Measurements from ENCODE around the gene METTL26.

METTL26 gene

DNA sequence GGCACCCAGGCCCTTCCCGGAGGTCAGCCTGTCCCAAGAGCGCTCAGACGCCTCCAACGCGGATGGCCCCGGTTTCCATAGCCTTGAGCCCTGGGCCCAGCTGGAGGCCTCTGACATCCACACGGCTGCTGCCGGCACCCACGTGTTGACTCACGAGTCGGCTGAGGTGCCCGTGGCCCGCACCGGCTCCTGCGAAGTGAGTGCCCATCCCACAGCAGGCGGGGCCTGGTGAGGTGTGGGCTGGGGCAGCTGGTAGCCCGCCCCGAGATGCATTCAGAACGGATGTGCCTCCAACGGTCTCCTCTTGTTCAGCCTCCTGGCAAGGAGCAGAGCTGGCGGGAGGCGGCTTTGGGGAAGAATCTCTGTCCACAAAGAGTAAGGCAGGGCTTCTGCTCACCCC is 15.7 kb upstream of the METTL26 start:
- peaks cover 0 to 11% of the 10 kb centered on the region in 2 donors for H3K36me3 ChIP-seq (ENCODE audit: control insufficient read depth in 1 of 2, insufficient read depth in 2 of 2, low read length in 2 of 2)
- H3K4me1 ChIP-seq (ENCODE audit: control insufficient read depth in 1 of 2, insufficient read depth in 2 of 2, low read length in 2 of 2), result peaks cover 0 to 29% of the 10 kb centered on the region in 2 donors
- H3K9me3 ChIP-seq (ENCODE audit: control insufficient read depth in 1 of 2, low read length in 2 of 2), result no peaks in the 10 kb centered on the region
- no peak overlapping the region for H3K27ac ChIP-seq (ENCODE audit: low read length)
- no peaks in the 10 kb centered on the region for H3K27me3 ChIP-seq (ENCODE audit: low read depth, low read length)
- no peak overlapping the region for H3K4me3 ChIP-seq (ENCODE audit: low read depth in 1 of 2, low read length in 2 of 2)

DNA sequence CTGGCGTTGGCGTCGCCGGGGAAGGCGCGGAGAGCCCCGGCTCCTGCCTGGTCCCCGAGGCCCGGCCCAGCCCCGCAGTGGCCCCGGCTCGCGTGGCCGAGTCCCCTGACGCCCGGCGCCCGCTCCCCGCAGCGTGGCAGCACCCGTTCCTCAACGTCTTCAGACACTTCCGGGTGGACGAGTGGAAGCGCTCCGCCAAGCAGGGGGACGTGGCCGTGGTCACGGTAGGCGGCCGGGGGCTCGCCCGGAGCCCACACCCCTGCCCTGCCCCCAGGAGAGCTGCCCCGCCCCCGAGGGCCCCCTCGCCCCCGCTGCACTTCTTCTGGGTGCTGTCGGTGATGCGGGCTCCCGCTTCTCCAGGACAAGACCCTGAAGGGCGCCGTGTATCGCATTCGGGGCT is 13.5 kb upstream of the METTL26 start:
- H3K27ac ChIP-seq (ENCODE audit: low read length), result no peak overlapping the region
- no peaks in the 10 kb centered on the region for H3K9me3 ChIP-seq (ENCODE audit: control insufficient read depth in 1 of 2, low read length in 2 of 2)
- H3K4me3 ChIP-seq (ENCODE audit: low read depth in 1 of 2, low read length in 2 of 2), result peak overlapping the region; percentile 30 to 86
- H3K36me3 ChIP-seq (ENCODE audit: control insufficient read depth in 1 of 2, insufficient read depth in 2 of 2, low read length in 2 of 2), result peaks cover 0 to 6% of the 10 kb centered on the region in 2 donors
- no peaks in the 10 kb centered on the region for H3K27me3 ChIP-seq (ENCODE audit: low read depth, low read length)
- H3K4me1 ChIP-seq (ENCODE audit: control insufficient read depth in 1 of 2, insufficient read depth in 2 of 2, low read length in 2 of 2), result peaks cover 0 to 29% of the 10 kb centered on the region in 2 donors

DNA sequence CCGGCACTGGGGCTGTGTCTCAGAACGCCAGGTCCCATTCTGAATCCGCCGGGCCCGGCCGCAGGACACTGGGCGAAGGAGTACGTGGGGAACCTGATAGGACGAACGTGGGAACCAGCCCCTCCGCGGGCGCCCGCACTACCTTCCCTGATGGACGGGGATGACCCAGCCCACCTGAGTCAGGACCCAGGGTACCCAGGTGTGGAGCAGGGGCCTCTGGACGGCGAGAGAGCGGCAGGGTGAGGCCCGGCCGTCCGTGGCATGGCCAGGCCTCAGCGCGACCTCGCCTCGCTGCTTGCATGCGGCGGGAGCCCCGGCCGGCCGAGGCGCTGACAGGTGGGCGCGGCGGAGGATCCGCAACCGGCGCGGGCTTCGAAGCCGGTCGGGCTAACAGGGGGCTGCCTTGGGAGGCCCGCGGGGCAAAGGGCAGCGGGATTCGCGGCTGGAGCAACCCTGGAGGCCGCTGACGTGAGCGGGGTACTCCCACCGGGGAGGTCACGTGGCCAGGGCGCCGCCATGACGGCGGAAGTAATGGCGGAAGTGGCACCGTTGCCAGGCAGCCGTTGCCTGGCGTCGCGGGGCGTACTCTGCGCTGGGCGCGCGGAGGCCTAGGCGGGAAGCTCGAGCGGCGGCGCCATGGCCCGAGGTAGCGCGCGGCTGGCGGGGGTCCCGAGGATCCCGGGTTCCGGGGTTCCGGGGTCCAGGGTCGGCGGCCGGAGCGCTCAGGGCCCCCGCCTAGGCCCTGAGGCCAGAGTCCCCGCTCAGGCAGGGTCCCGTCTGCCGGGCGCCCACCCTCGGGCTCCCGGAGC is 12.9 kb upstream of the METTL26 start, which contains the start of gene WDR90:
Gene WDR90 (plus strand): TSS at position 585 of the 809 bp plus-strand sequence. CDS start 52 bp downstream, at position 637.
- Histone ChIP-seq H3K9me3 (ENCODE audit: control insufficient read depth in 1 of 2, low read length in 2 of 2) (no peaks in the 10 kb centered on the region), H3K27ac (ENCODE audit: low read length) (peak within 1 kb of the TSS; percentile 79), H3K36me3 (ENCODE audit: control insufficient read depth in 1 of 2, insufficient read depth in 2 of 2, low read length in 2 of 2) (peaks cover 0 to 6% of the 10 kb centered on the region in 2 donors), H3K27me3 (ENCODE audit: low read depth, low read length) (no peaks in the 10 kb centered on the region), H3K4me1 (ENCODE audit: control insufficient read depth in 1 of 2, insufficient read depth in 2 of 2, low read length in 2 of 2) (peaks cover 0 to 29% of the 10 kb centered on the region in 2 donors), H3K4me3 (ENCODE audit: low read depth in 1 of 2, low read length in 2 of 2) (peak within 1 kb of the TSS; percentile 54 to 86)

DNA sequence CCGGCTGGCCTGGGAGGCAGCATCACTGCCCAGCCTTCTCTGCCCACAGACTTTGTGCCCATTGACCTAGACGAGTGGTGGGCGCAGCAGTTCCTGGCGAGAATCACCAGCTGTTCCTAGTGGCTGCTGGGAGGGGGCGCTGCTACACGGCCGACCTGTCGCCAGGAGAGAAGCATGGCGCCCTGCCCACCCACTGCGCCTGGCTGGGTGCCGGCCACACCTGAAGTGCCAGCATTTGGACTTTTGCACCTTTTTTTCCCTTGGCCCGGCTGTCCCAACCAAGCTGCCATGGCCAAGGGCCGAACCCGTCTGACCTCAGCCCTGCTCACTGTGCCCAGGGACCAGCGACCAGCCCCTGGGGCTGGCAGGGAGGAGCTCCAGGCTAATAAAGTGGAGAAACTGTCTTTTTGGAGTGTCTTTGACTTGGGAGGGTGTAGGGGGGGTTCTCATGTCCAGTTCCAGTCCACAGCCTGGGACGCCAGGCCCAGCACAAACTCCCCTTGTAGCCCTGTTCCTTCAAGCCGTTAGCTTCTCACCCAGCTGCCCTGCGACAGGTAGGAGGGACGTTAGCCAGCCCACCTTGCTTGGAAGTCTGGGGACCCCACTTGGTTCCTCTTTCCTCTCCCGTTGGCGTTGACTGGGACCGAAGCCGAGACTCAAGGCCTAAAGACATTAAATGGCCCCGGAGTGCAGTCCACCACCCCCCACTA is 12.1 kb upstream of the METTL26 start:
- Histone ChIP-seq H3K4me1 (ENCODE audit: control insufficient read depth in 1 of 2, insufficient read depth in 2 of 2, low read length in 2 of 2) (peaks cover 0 to 33% of the 10 kb centered on the region in 2 donors), H3K4me3 (ENCODE audit: low read depth in 1 of 2, low read length in 2 of 2) (peak overlapping the region; percentile 54 to 86), H3K27ac (ENCODE audit: low read length) (peak overlapping the region; percentile 79), H3K36me3 (ENCODE audit: control insufficient read depth in 1 of 2, insufficient read depth in 2 of 2, low read length in 2 of 2) (peaks cover 0 to 6% of the 10 kb centered on the region in 2 donors), H3K9me3 (ENCODE audit: control insufficient read depth in 1 of 2, low read length in 2 of 2) (no peaks in the 10 kb centered on the region), H3K27me3 (ENCODE audit: low read depth, low read length) (no peaks in the 10 kb centered on the region)

DNA sequence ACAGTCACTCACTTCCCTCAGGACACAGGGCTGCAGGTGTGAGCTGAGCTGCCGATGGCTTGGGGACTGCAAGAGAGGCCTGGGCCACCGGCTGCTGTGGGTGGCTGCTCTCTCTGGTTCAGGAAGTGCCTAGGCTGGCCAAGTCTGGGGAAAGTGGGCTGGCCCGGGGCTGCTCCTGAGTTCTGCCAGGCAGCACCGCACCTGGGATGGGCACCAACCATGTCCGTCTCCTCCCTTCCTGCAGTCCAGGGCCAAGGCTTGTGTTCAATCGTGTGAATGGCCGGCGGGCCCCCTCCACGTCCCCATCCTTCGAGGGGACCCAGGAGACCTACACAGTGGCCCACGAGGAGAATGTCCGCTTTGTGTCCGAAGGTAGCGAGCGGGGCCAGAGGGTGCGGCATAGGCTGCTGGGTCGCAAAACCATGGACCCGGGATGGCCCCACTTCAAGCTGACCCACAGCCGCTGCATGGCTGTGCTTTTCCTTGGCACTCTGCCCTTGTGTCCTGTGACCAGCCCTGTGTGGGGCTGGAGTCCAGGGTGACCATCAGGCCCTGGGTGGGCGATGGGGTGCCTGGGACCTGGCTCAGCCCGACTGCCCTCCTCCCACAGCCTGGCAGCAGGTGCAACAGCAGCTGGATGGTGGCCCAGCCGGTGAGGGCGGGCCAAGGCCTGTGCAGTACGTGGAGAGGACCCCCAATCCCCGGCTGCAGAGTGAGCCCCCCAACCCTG is 11.2 kb upstream of the METTL26 start:
- Histone ChIP-seq H3K4me3 (ENCODE audit: low read depth in 1 of 2, low read length in 2 of 2) (no peak overlapping the region), H3K27ac (ENCODE audit: low read length) (no peak overlapping the region), H3K4me1 (ENCODE audit: control insufficient read depth in 1 of 2, insufficient read depth in 2 of 2, low read length in 2 of 2) (peaks cover 0 to 41% of the 10 kb centered on the region in 2 donors), H3K27me3 (ENCODE audit: low read depth, low read length) (no peaks in the 10 kb centered on the region), H3K9me3 (ENCODE audit: control insufficient read depth in 1 of 2, low read length in 2 of 2) (no peaks in the 10 kb centered on the region), H3K36me3 (ENCODE audit: control insufficient read depth in 1 of 2, insufficient read depth in 2 of 2, low read length in 2 of 2) (peaks cover 0 to 6% of the 10 kb centered on the region in 2 donors)

DNA sequence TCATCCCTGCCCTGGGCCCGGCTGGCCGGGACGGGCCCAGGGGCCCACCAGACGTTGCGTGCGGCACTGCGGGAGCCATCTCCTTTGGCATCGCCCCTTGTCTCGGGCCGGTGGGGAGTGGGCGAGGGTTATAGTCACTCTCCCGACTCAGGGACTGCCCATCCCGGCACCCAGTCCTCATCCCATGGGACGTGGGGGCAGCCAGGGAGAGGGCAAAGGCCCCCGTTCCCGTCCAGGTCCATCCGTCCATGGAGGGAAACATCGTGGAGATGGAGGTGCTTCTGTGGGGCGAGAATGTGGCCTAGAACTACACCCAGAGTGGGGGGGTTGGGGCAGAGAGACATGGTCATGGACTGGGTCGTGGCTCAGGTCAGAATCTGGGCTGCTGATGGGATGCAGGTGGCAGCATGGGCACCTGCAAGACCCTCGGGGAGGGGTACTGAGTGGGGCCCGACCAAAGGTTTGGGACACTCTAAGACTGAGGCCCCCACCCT is 10.6 kb upstream of the METTL26 start:
- no peaks in the 10 kb centered on the region for H3K27me3 ChIP-seq (ENCODE audit: low read depth, low read length)
- no peak overlapping the region for H3K4me3 ChIP-seq (ENCODE audit: low read depth in 1 of 2, low read length in 2 of 2)
- peaks cover 0 to 41% of the 10 kb centered on the region in 2 donors for H3K4me1 ChIP-seq (ENCODE audit: control insufficient read depth in 1 of 2, insufficient read depth in 2 of 2, low read length in 2 of 2)
- peaks cover 0 to 2% of the 10 kb centered on the region in 2 donors for H3K36me3 ChIP-seq (ENCODE audit: control insufficient read depth in 1 of 2, insufficient read depth in 2 of 2, low read length in 2 of 2)
- H3K9me3 ChIP-seq (ENCODE audit: control insufficient read depth in 1 of 2, low read length in 2 of 2), result no peaks in the 10 kb centered on the region
- H3K27ac ChIP-seq (ENCODE audit: low read length), result no peak overlapping the region

DNA sequence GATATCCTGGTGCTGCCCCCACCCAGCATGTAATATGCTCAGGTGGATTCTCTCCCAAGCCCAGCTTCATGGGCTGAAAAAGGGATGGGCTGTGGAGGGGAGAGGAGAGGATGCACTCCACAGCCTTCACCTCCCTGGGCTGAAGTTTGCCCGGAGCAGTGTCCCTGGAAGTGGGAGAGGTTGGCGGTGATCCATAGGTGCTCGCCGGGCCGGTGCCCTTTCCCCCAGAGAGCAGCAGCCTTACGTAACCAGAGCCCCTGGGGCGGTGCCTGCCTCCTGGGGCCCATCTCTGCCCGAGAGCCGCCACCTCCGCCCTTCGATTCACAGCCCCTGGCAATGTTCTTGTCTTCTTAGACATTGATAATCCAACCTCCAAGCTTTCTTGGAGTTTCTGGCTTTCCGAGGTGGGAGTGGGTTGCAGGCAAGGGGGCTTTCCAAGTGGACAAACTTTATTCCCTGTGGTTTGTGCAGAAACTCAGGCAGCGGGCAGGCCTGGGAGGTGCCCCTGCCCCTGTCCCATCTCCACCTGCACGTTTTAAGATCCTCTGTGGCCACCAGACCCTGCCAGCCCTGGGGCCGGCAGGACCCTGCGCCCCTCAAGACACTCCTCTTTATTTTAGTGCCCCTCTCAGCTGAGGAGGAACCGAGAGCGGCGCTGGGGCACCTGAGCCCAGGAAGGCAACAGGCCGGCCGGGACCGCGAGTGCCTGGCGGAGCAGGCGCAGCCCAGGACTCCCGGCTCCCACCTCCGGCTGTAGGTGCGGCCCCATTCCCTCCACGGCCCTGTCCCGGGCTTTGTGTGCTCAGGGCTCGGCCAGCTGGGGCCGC is 10.0 kb upstream of the METTL26 start:
- H3K4me3 ChIP-seq (ENCODE audit: low read depth in 1 of 2, low read length in 2 of 2), result no peak overlapping the region
- H3K4me1 ChIP-seq (ENCODE audit: control insufficient read depth in 1 of 2, insufficient read depth in 2 of 2, low read length in 2 of 2), result peaks cover 0 to 44% of the 10 kb centered on the region in 2 donors
- H3K27ac ChIP-seq (ENCODE audit: low read length), result no peak overlapping the region
- no peaks in the 10 kb centered on the region for H3K36me3 ChIP-seq (ENCODE audit: control insufficient read depth in 1 of 2, insufficient read depth in 2 of 2, low read length in 2 of 2)
- no peaks in the 10 kb centered on the region for H3K9me3 ChIP-seq (ENCODE audit: control insufficient read depth in 1 of 2, low read length in 2 of 2)
- H3K27me3 ChIP-seq (ENCODE audit: low read depth, low read length), result no peaks in the 10 kb centered on the region

DNA sequence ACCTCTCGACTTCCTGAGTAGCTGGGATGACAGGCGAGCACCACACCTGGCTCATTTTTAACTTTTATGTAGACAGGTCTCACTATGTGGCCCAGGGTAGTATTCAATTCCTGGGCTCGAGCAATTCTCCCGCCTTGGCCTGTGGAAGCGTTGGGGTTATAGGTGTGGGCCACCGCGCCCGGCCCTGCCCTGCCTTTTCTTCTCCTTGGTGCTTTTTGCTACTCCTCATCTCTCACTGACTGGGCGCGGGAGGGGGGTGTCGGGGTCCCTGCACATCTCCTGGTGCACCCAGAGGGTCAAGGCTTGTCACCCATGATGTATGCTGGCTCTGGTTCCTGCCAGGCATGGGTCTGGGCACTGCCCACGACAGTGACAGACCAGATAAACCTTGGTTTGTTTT is 8.5 kb upstream of the METTL26 start:
- H3K36me3 ChIP-seq (ENCODE audit: control insufficient read depth in 1 of 2, insufficient read depth in 2 of 2, low read length in 2 of 2), result no peaks in the 10 kb centered on the region
- H3K27ac ChIP-seq (ENCODE audit: low read length), result no peak overlapping the region
- H3K4me1 ChIP-seq (ENCODE audit: control insufficient read depth in 1 of 2, insufficient read depth in 2 of 2, low read length in 2 of 2), result peaks cover 0 to 36% of the 10 kb centered on the region in 2 donors
- no peak overlapping the region for H3K4me3 ChIP-seq (ENCODE audit: low read depth in 1 of 2, low read length in 2 of 2)
- H3K27me3 ChIP-seq (ENCODE audit: low read depth, low read length), result no peaks in the 10 kb centered on the region
- H3K9me3 ChIP-seq (ENCODE audit: control insufficient read depth in 1 of 2, low read length in 2 of 2), result no peaks in the 10 kb centered on the region

DNA sequence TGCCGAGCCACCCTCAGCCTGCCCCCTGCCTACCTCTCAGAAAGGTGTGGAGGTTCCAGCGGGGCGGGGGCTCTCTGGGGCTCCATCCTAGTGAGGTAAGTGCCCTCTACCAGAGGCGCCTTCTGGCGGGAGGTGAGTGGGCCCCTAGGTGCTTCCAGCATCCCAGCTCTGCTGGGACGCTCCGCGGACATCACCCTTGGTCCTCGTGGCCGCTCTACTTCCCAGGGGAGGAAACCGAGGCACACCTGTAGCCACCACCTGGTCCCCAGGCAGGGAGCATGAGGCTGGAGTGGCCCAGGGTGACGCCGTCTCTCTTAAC is 6.9 kb upstream of the METTL26 start:
- Histone ChIP-seq H3K9me3 (ENCODE audit: control insufficient read depth in 1 of 2, low read length in 2 of 2) (no peaks in the 10 kb centered on the region), H3K27me3 (ENCODE audit: low read depth, low read length) (no peaks in the 10 kb centered on the region), H3K4me1 (ENCODE audit: control insufficient read depth in 1 of 2, insufficient read depth in 2 of 2, low read length in 2 of 2) (peaks cover 0 to 28% of the 10 kb centered on the region in 2 donors), H3K27ac (ENCODE audit: low read length) (peak overlapping the region; percentile 72), H3K36me3 (ENCODE audit: control insufficient read depth in 1 of 2, insufficient read depth in 2 of 2, low read length in 2 of 2) (no peaks in the 10 kb centered on the region), H3K4me3 (ENCODE audit: low read depth in 1 of 2, low read length in 2 of 2) (peak overlapping the region; percentile 63 to 82)

DNA sequence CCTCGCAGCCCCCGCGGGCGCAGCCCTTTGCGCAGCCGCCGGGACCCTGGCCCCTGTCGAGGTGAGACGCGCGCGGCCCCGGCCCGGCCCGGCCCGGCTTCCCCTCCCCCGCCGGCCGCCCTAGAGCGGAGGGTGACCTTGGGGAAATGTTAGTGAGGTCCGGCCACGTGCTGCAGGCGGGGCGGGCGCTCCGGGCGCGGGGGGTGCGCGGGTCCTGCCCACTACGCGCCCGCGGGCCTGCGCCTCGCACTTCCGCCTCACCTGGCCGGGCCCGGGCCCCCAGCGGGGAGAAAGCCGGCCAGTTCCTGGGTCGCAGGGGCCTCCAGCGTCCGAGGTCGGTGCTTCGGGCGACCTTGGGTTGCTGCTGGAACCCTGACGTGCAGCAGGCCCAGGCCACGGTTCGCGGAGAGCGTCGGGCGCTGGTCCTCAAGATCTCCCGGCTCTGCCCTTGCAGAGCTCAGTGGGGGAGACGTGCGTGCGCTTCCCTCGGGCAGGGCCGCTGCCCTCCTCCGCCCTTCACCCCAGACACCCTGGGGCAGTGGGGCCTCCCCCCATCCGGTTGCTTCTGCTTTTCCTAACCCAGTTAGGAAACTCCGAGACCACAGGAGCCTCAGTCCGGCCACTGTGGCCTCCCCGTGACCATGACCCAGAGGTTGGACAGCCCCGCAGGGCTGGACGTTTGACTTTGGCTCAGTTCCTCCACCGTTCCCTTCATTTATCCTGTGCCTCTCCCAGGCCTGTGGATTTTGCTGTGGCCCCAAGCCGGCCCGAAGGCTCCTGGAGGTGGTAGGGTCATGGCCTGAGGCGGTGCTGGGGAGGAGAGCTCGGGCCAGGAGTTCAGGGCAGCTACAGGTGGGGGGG is 6.3 kb upstream of the METTL26 start:
- H3K27me3 ChIP-seq (ENCODE audit: low read depth, low read length), result no peaks in the 10 kb centered on the region
- peaks cover 0 to 28% of the 10 kb centered on the region in 2 donors for H3K4me1 ChIP-seq (ENCODE audit: control insufficient read depth in 1 of 2, insufficient read depth in 2 of 2, low read length in 2 of 2)
- peak overlapping the region; percentile 63 to 82 for H3K4me3 ChIP-seq (ENCODE audit: low read depth in 1 of 2, low read length in 2 of 2)
- peak overlapping the region; percentile 72 for H3K27ac ChIP-seq (ENCODE audit: low read length)
- H3K9me3 ChIP-seq (ENCODE audit: control insufficient read depth in 1 of 2, low read length in 2 of 2), result no peaks in the 10 kb centered on the region
- H3K36me3 ChIP-seq (ENCODE audit: control insufficient read depth in 1 of 2, insufficient read depth in 2 of 2, low read length in 2 of 2), result no peaks in the 10 kb centered on the region
